Measurements from ENCODE around the gene MED27.

Gene MED27

GRCh38 chr9:131959887-131960286, 119.8 kb downstream of the MED27 start:
- H3K36me3 ChIP-seq (ENCODE audit: low read depth): no peaks in the 10 kb centered on the region
- H3K27me3 ChIP-seq (ENCODE audit: insufficient read depth, poor library complexity, severe bottlenecking): no peaks in the 10 kb centered on the region
- H3K4me1 ChIP-seq (ENCODE audit: insufficient read depth, poor library complexity, severe bottlenecking): peaks cover 5% of the 10 kb centered on the region
- H3K9me3 ChIP-seq (ENCODE audit: severe bottlenecking): no peaks in the 10 kb centered on the region
- no peak overlapping the region for H3K27ac ChIP-seq (ENCODE audit: poor library complexity, severe bottlenecking)
- no peak overlapping the region for H3K4me3 ChIP-seq (ENCODE audit: severe bottlenecking)
- DNase-seq (ENCODE audit: low spot score) (no peak), ATAC-seq (ENCODE audit: low read depth) (no peak)
- no peak for TF ChIP-seq CTCF (IDR thresholded peaks at IDR 0.05; ENCODE audit: poor library complexity, severe bottlenecking)

GRCh38 chr9:131959056-131959455, 120.6 kb downstream of the MED27 start:
- Histone ChIP-seq H3K4me3 (ENCODE audit: severe bottlenecking) (no peak overlapping the region), H3K4me1 (ENCODE audit: insufficient read depth, poor library complexity, severe bottlenecking) (peaks cover 5% of the 10 kb centered on the region), H3K27ac (ENCODE audit: poor library complexity, severe bottlenecking) (no peak overlapping the region), H3K36me3 (ENCODE audit: low read depth) (no peaks in the 10 kb centered on the region), H3K9me3 (ENCODE audit: severe bottlenecking) (no peaks in the 10 kb centered on the region), H3K27me3 (ENCODE audit: insufficient read depth, poor library complexity, severe bottlenecking) (no peaks in the 10 kb centered on the region)
- ATAC-seq (ENCODE audit: low read depth): no peak
- DNase-seq (ENCODE audit: low spot score): no peak
- no peak for TF ChIP-seq CTCF (IDR thresholded peaks at IDR 0.05; ENCODE audit: poor library complexity, severe bottlenecking)

GRCh38 chr9:131954299-131954698, 125.4 kb downstream of the MED27 start:
- ATAC-seq (ENCODE audit: low read depth): no peak
- DNase-seq (ENCODE audit: low spot score): no peak
- no peaks in the 10 kb centered on the region for H3K4me1 ChIP-seq (ENCODE audit: insufficient read depth, poor library complexity, severe bottlenecking)
- no peak overlapping the region for H3K27ac ChIP-seq (ENCODE audit: poor library complexity, severe bottlenecking)
- no peaks in the 10 kb centered on the region for H3K27me3 ChIP-seq (ENCODE audit: insufficient read depth, poor library complexity, severe bottlenecking)
- H3K36me3 ChIP-seq (ENCODE audit: low read depth): no peaks in the 10 kb centered on the region
- no peak overlapping the region for H3K4me3 ChIP-seq (ENCODE audit: severe bottlenecking)
- TF ChIP-seq CTCF (IDR thresholded peaks at IDR 0.05; ENCODE audit: poor library complexity, severe bottlenecking): peak; percentile 45
- no peaks in the 10 kb centered on the region for H3K9me3 ChIP-seq (ENCODE audit: severe bottlenecking)

GRCh38 chr9:131951905-131952304, 127.8 kb downstream of the MED27 start:
- H3K4me1 ChIP-seq (ENCODE audit: insufficient read depth, poor library complexity, severe bottlenecking): no peaks in the 10 kb centered on the region
- ATAC-seq (ENCODE audit: low read depth) (no peak), DNase-seq (ENCODE audit: low spot score) (no peak)
- no peak overlapping the region for H3K27ac ChIP-seq (ENCODE audit: poor library complexity, severe bottlenecking)
- no peak overlapping the region for H3K4me3 ChIP-seq (ENCODE audit: severe bottlenecking)
- H3K9me3 ChIP-seq (ENCODE audit: severe bottlenecking): no peaks in the 10 kb centered on the region
- no peaks in the 10 kb centered on the region for H3K36me3 ChIP-seq (ENCODE audit: low read depth)
- no peak for TF ChIP-seq CTCF (IDR thresholded peaks at IDR 0.05; ENCODE audit: poor library complexity, severe bottlenecking)
- no peaks in the 10 kb centered on the region for H3K27me3 ChIP-seq (ENCODE audit: insufficient read depth, poor library complexity, severe bottlenecking)

GRCh38 chr9:131951155-131951554, 128.5 kb downstream of the MED27 start:
- H3K9me3 ChIP-seq (ENCODE audit: severe bottlenecking): no peaks in the 10 kb centered on the region
- ATAC-seq (ENCODE audit: low read depth) (no peak), DNase-seq (ENCODE audit: low spot score) (no peak)
- H3K36me3 ChIP-seq (ENCODE audit: low read depth): no peaks in the 10 kb centered on the region
- H3K27me3 ChIP-seq (ENCODE audit: insufficient read depth, poor library complexity, severe bottlenecking): no peaks in the 10 kb centered on the region
- no peaks in the 10 kb centered on the region for H3K4me1 ChIP-seq (ENCODE audit: insufficient read depth, poor library complexity, severe bottlenecking)
- no peak for TF ChIP-seq CTCF (IDR thresholded peaks at IDR 0.05; ENCODE audit: poor library complexity, severe bottlenecking)
- H3K4me3 ChIP-seq (ENCODE audit: severe bottlenecking): no peak overlapping the region
- no peak overlapping the region for H3K27ac ChIP-seq (ENCODE audit: poor library complexity, severe bottlenecking)

All from RWPE2 (cell line).